Measurements from ENCODE around the gene MORN4. TPM values are rescaled to one million over a fixed set of nuclear protein-coding genes. Genes with fewer than 3 reads are reported as not detected.
"Not testable (repeated sequence)": the region's sequence is repeated elsewhere in the genome, so short reads cannot be mapped to it uniquely, and the experiment has no call there.

The MORN4 gene
- total and polyA plus RNA-seq, 5 donors, result 10.1 to 23.3 (median 11.3) TPM

- Histone ChIP-seq H3K9me3 (ENCODE audit: control insufficient read depth, low read length) (no peaks in the 10 kb centered on the region), H3K27ac (ENCODE audit: low read length) (no peak overlapping the region), H3K4me3 (ENCODE audit: low read length) (no peak overlapping the region), H3K27me3 (ENCODE audit: control insufficient read depth, insufficient read depth) (no peaks in the 10 kb centered on the region), H3K4me1 (ENCODE audit: control insufficient read depth, insufficient read depth, low read length) (peaks cover 3% of the 10 kb centered on the region)
- ATAC-seq, result no peak
- no peak for DNase-seq
- 93% methylated on average over 8 of the region's 8 CpGs for WGBS
- intact Hi-C loops (cut with DNase I), result no loop called here
Measured at GRCh38 chr10:97582169-97582568, 51.1 kb downstream of the MORN4 start.

GRCh38 chr10:97580421-97581367, 52.6 kb downstream of the MORN4 start:
- H3K9me3 ChIP-seq (ENCODE audit: control insufficient read depth, low read length), result no peaks in the 10 kb centered on the region
- DNase-seq, result no peak
- H3K27ac ChIP-seq (ENCODE audit: low read length), result no peak overlapping the region
- no peak for ATAC-seq
- no peaks in the 10 kb centered on the region for H3K4me1 ChIP-seq (ENCODE audit: control insufficient read depth, insufficient read depth, low read length)
- H3K4me3 ChIP-seq (ENCODE audit: low read length), result no peak overlapping the region
- 80% methylated on average over 9 of the region's 9 CpGs for WGBS
- intact Hi-C loops (cut with DNase I), result no loop called here
- H3K27me3 ChIP-seq (ENCODE audit: control insufficient read depth, insufficient read depth), result no peaks in the 10 kb centered on the region

- Histone ChIP-seq H3K4me1 (ENCODE audit: control insufficient read depth, insufficient read depth, low read length) (no peaks in the 10 kb centered on the region), H3K4me3 (ENCODE audit: low read length) (no peak overlapping the region), H3K27ac (ENCODE audit: low read length) (no peak overlapping the region), H3K9me3 (ENCODE audit: control insufficient read depth, low read length) (no peaks in the 10 kb centered on the region), H3K27me3 (ENCODE audit: control insufficient read depth, insufficient read depth) (no peaks in the 10 kb centered on the region)
- ATAC-seq, result no peak
- intact Hi-C loops (cut with DNase I), result no loop called here
- 75% methylated on average over 40 of the region's 40 CpGs for WGBS
- peak in 2 of 3 donors; percentile 41 to 57 for DNase-seq
Measured at GRCh38 chr10:97578171-97578844, 55.0 kb downstream of the MORN4 start.

GRCh38 chr10:97577701-97578100, 55.6 kb downstream of the MORN4 start:
- ATAC-seq (no peak), DNase-seq (peak in 1 of 3 donors; percentile 41)
- Histone ChIP-seq H3K27ac (ENCODE audit: low read length) (no peak overlapping the region), H3K4me1 (ENCODE audit: control insufficient read depth, insufficient read depth, low read length) (no peaks in the 10 kb centered on the region), H3K27me3 (ENCODE audit: control insufficient read depth, insufficient read depth) (no peaks in the 10 kb centered on the region), H3K9me3 (ENCODE audit: control insufficient read depth, low read length) (no peaks in the 10 kb centered on the region), H3K4me3 (ENCODE audit: low read length) (no peak overlapping the region)
- 80% methylated on average over 9 of the region's 9 CpGs for WGBS
- intact Hi-C loops (cut with DNase I), result no loop called here

GRCh38 chr10:97576487-97576886, 56.8 kb downstream of the MORN4 start:
- WGBS, result 57% methylated on average over 5 of the region's 5 CpGs
- DNase-seq, result not testable (repeated sequence)

GRCh38 chr10:97575127-97575668, 58.1 kb downstream of the MORN4 start:
- WGBS, result 89% methylated on average over 6 of the region's 6 CpGs
- DNase-seq, result peak in 1 of 3 donors; percentile 16
- no peaks in the 10 kb centered on the region for H3K9me3 ChIP-seq (ENCODE audit: control insufficient read depth, low read length)
- intact Hi-C loops (cut with DNase I), result no loop called here
- peak overlapping the region; percentile 97 for H3K27ac ChIP-seq (ENCODE audit: low read length)
- no peak overlapping the region for H3K4me3 ChIP-seq (ENCODE audit: low read length)
- H3K4me1 ChIP-seq (ENCODE audit: control insufficient read depth, insufficient read depth, low read length), result no peaks in the 10 kb centered on the region
- ATAC-seq, result no peak
- H3K27me3 ChIP-seq (ENCODE audit: control insufficient read depth, insufficient read depth), result no peaks in the 10 kb centered on the region

More at GRCh38 chr10:97576487-97576886, 56.8 kb downstream of the MORN4 start:
- H3K27ac ChIP-seq (ENCODE audit: low read length), result peak overlapping the region; percentile 97
- ATAC-seq; intact Hi-C loops (cut with DNase I); H3K9me3 ChIP-seq (ENCODE audit: control insufficient read depth, low read length); H3K27me3 ChIP-seq (ENCODE audit: control insufficient read depth, insufficient read depth); H3K4me3 ChIP-seq (ENCODE audit: low read length); H3K4me1 ChIP-seq (ENCODE audit: control insufficient read depth, insufficient read depth, low read length): not testable (repeated sequence)

GRCh38 chr10:97574374-97575126, 58.8 kb downstream of the MORN4 start:
- ATAC-seq (peak; percentile 63 to 75), DNase-seq (peak in 2 of 3 donors; percentile 44 to 67)
- intact Hi-C loops (cut with DNase I), result loop anchor here in 1 of 4 donors (5.0 kb wide), 1 partner anchor 38 kb away; no protein-coding TSS in a partner anchor
- Histone ChIP-seq H3K27ac (ENCODE audit: low read length) (peak overlapping the region; percentile 97), H3K4me3 (ENCODE audit: low read length) (no peak overlapping the region), H3K27me3 (ENCODE audit: control insufficient read depth, insufficient read depth) (no peaks in the 10 kb centered on the region), H3K4me1 (ENCODE audit: control insufficient read depth, insufficient read depth, low read length) (no peaks in the 10 kb centered on the region), H3K9me3 (ENCODE audit: control insufficient read depth, low read length) (no peaks in the 10 kb centered on the region)
- WGBS, result 52% methylated on average over 4 of the region's 4 CpGs

- Histone ChIP-seq H3K9me3 (ENCODE audit: control insufficient read depth, low read length) (no peaks in the 10 kb centered on the region), H3K4me1 (ENCODE audit: control insufficient read depth, insufficient read depth, low read length) (no peaks in the 10 kb centered on the region), H3K4me3 (ENCODE audit: low read length) (no peak overlapping the region), H3K27ac (ENCODE audit: low read length) (peak overlapping the region; percentile 90), H3K27me3 (ENCODE audit: control insufficient read depth, insufficient read depth) (no peaks in the 10 kb centered on the region)
- intact Hi-C loops (cut with DNase I), result loop anchor here (2.0 to 5.0 kb wide), 2 partner anchors 39 kb away; no protein-coding TSS in a partner anchor
- ATAC-seq, result no peak
- no peak for DNase-seq
- 69% methylated on average over 2 of the region's 2 CpGs for WGBS
Measured at GRCh38 chr10:97573672-97574071, 59.6 kb downstream of the MORN4 start.

GRCh38 chr10:97573021-97573420, 60.3 kb downstream of the MORN4 start:
- no peaks in the 10 kb centered on the region for H3K4me1 ChIP-seq (ENCODE audit: control insufficient read depth, insufficient read depth, low read length)
- H3K27me3 ChIP-seq (ENCODE audit: control insufficient read depth, insufficient read depth), result no peaks in the 10 kb centered on the region
- no peaks in the 10 kb centered on the region for H3K9me3 ChIP-seq (ENCODE audit: control insufficient read depth, low read length)
- ATAC-seq (peak in 1 of 2 donors; percentile 3), DNase-seq (peak in 1 of 3 donors; percentile 29)
- H3K27ac ChIP-seq (ENCODE audit: low read length), result peak overlapping the region; percentile 6
- WGBS, result 95% methylated on average over 2 of the region's 2 CpGs
- no peak overlapping the region for H3K4me3 ChIP-seq (ENCODE audit: low read length)
- intact Hi-C loops (cut with DNase I), result loop anchor here (2.0 to 5.0 kb wide), 2 partner anchors 39 to 40 kb away; no protein-coding TSS in a partner anchor

GRCh38 chr10:97572214-97572989, 60.9 kb downstream of the MORN4 start, which contains the start of gene ANKRD2:
Gene ANKRD2, plus strand, starts transcription at chr10:97572779. Its CDS starts 10 bp downstream, at chr10:97572789.
- ATAC-seq, result peak; percentile 74 to 77
- WGBS, result 68% methylated on average over 16 of the region's 16 CpGs
- Histone ChIP-seq H3K4me1 (ENCODE audit: control insufficient read depth, insufficient read depth, low read length) (no peaks in the 10 kb centered on the region), H3K4me3 (ENCODE audit: low read length) (no peak within 1 kb of the TSS), H3K27ac (ENCODE audit: low read length) (peak within 1 kb of the TSS; percentile 90), H3K9me3 (ENCODE audit: control insufficient read depth, low read length) (no peaks in the 10 kb centered on the region), H3K27me3 (ENCODE audit: control insufficient read depth, insufficient read depth) (no peaks in the 10 kb centered on the region)
- intact Hi-C loops (cut with DNase I), result loop anchor here (2.0 to 5.0 kb wide), 2 partner anchors 40 kb away; no protein-coding TSS in a partner anchor
- DNase-seq, result peak; percentile 88 to 93 (median 91)

All from right cardiac atrium (tissue), 5 donors.